Measurements from ENCODE around the gene MSANTD7. TPM values are rescaled to one million over a fixed set of nuclear protein-coding genes. Genes with fewer than 3 reads are reported as not detected.
"Not testable (repeated sequence)": the region's sequence is repeated elsewhere in the genome, so short reads cannot be mapped to it uniquely, and the experiment has no call there.

Gene MSANTD7
- total RNA-seq, 1 donor from 2014 or later = 18.8 TPM

DNA sequence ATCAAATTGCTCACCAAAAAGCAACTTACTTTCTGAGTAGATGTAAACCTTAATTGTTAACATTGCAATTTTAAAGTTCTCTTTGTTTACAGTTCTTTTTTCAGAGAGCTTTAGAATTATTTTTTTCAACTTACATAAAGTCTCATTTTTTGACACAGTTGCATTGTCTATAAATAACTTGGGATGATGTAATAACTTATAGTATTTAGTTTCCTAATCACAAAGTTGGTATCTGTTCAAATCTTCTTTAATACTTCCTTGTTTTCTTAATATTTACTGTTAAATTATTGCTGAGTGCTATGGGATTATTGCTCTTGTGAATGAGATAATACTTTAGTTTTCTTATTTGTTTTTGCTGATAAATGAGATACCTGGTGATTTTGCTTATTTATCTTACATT lies 21.7 kb downstream of the MSANTD7 start:
- H3K27me3 Mint-ChIP-seq (ENCODE audit: insufficient read depth, low read depth) = no peaks in the 10 kb centered on the region
- no peak overlapping the region for H3K4me2 ChIP-seq
- peaks cover 4% of the 10 kb centered on the region for H4K20me1 ChIP-seq (ENCODE audit: low read depth)
- H3K4me3 ChIP-seq = no peak overlapping the region
- peaks cover 14% of the 10 kb centered on the region for H3K4me1 Mint-ChIP-seq
- no peaks in the 10 kb centered on the region for H3K9me3 Mint-ChIP-seq
- no peak for DNase-seq (ENCODE audit: low spot score)
- H3K9me3 ChIP-seq (ENCODE audit: low read depth) = no peaks in the 10 kb centered on the region
- peaks cover 11% of the 10 kb centered on the region for H3K4me1 ChIP-seq
- H3F3A ChIP-seq (ENCODE audit: low read depth) = no peaks in the 10 kb centered on the region
- no peak overlapping the region for H3K4me3 Mint-ChIP-seq
- H3K27me3 ChIP-seq = no peaks in the 10 kb centered on the region
- H3K79me2 ChIP-seq (ENCODE audit: low read depth) = no peaks in the 10 kb centered on the region
- H3K27ac Mint-ChIP-seq = no peak overlapping the region
- no peak overlapping the region for H3K27ac ChIP-seq
- peaks cover 14% of the 10 kb centered on the region for H3K36me3 Mint-ChIP-seq
- H2AFZ ChIP-seq (replicated peaks) = no peak overlapping the region
- no peak overlapping the region for H3K9ac ChIP-seq
- TF ChIP-seq CTCF (IDR thresholded peaks at IDR 0.05) (no peak), EZH2 (IDR thresholded peaks at IDR 0.05) (no peak), EZH2phosphoT487 (IDR thresholded peaks at IDR 0.05) (no peak)
- H3K36me3 ChIP-seq = no peaks in the 10 kb centered on the region

DNA sequence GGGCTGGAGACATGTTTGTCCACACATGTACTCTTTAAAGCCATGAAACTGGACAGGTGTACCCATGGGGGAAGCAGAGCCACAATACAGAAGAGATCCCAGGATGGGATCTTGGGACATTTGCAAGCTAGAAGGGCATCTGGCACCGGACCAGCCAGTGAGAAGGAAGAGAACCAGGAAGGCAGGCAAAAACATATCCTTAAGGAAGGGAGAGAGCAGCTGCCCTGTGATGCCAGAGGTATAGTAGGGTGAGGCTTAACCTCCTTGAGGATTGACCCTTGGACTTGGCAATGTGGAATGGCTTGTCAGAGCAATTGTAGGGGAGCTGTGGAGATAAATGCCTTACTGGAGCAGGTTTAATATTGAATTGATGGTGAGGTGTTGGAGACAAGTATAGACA lies 22.7 kb downstream of the MSANTD7 start:
- TF ChIP-seq EZH2 (IDR thresholded peaks at IDR 0.05) (no peak), EZH2phosphoT487 (IDR thresholded peaks at IDR 0.05) (no peak), CTCF (IDR thresholded peaks at IDR 0.05) (no peak)
- H3K4me3 ChIP-seq = no peak overlapping the region
- no peaks in the 10 kb centered on the region for H3K9me3 Mint-ChIP-seq
- no peak overlapping the region for H3K4me2 ChIP-seq
- H3K27ac ChIP-seq = no peak overlapping the region
- peaks cover 14% of the 10 kb centered on the region for H3K4me1 Mint-ChIP-seq
- H4K20me1 ChIP-seq (ENCODE audit: low read depth) = peaks cover 4% of the 10 kb centered on the region
- no peak overlapping the region for H2AFZ ChIP-seq (replicated peaks)
- H3K36me3 ChIP-seq = no peaks in the 10 kb centered on the region
- no peak overlapping the region for H3K27ac Mint-ChIP-seq
- no peak overlapping the region for H3K4me3 Mint-ChIP-seq
- H3K79me2 ChIP-seq (ENCODE audit: low read depth) = no peaks in the 10 kb centered on the region
- H3K9ac ChIP-seq = no peak overlapping the region
- H3K27me3 Mint-ChIP-seq (ENCODE audit: insufficient read depth, low read depth) = no peaks in the 10 kb centered on the region
- peaks cover 11% of the 10 kb centered on the region for H3K4me1 ChIP-seq
- H3K36me3 Mint-ChIP-seq = peaks cover 18% of the 10 kb centered on the region
- no peaks in the 10 kb centered on the region for H3F3A ChIP-seq (ENCODE audit: low read depth)
- H3K27me3 ChIP-seq = no peaks in the 10 kb centered on the region
- DNase-seq (ENCODE audit: low spot score) = no peak
- no peaks in the 10 kb centered on the region for H3K9me3 ChIP-seq (ENCODE audit: low read depth)

GRCh38 chr10:14864466-14864865 lies 26.4 kb downstream of the MSANTD7 start:
- H3K9me3 ChIP-seq (ENCODE audit: low read depth); H3K4me2 ChIP-seq; DNase-seq (ENCODE audit: low spot score); H3K4me3 Mint-ChIP-seq; H3K27me3 Mint-ChIP-seq (ENCODE audit: insufficient read depth, low read depth); H3F3A ChIP-seq (ENCODE audit: low read depth); H3K79me2 ChIP-seq (ENCODE audit: low read depth); H4K20me1 ChIP-seq (ENCODE audit: low read depth); H3K4me1 ChIP-seq; H3K27ac ChIP-seq; H3K9me3 Mint-ChIP-seq; H3K27ac Mint-ChIP-seq; H3K4me3 ChIP-seq; H3K27me3 ChIP-seq; H3K9ac ChIP-seq; H3K4me1 Mint-ChIP-seq; H2AFZ ChIP-seq (replicated peaks): not testable (repeated sequence)
- peaks cover 19% of the 10 kb centered on the region for H3K36me3 ChIP-seq
- H3K36me3 Mint-ChIP-seq = peaks cover 25% of the 10 kb centered on the region

DNA sequence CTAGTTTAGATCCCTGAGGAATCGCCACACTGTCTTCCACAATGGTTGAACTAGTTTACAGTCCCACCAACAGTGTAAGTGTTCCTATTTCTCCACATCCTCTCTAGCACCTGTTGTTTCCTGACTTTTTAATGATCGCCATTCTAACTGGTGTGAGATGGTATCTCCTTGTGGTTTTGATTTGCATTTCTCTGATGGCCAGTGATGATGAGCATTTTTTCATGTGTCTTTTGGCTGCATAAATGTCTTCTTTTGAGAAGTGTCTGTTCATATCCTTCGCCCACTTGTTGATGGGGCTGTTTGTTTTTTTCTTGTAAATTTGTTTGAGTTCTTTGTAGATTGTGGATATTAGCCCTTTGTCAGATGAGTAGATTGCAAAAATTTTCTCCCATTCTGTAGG lies 26.8 kb downstream of the MSANTD7 start:
- not testable (repeated sequence) for H3K9me3 Mint-ChIP-seq; H3K9me3 ChIP-seq (ENCODE audit: low read depth); H3K27me3 Mint-ChIP-seq (ENCODE audit: insufficient read depth, low read depth); H3F3A ChIP-seq (ENCODE audit: low read depth); H3K4me3 Mint-ChIP-seq; H2AFZ ChIP-seq (replicated peaks); H3K4me1 Mint-ChIP-seq; H3K4me1 ChIP-seq; H4K20me1 ChIP-seq (ENCODE audit: low read depth); H3K27ac Mint-ChIP-seq; H3K27ac ChIP-seq; H3K79me2 ChIP-seq (ENCODE audit: low read depth); DNase-seq (ENCODE audit: low spot score); H3K4me2 ChIP-seq; H3K9ac ChIP-seq; H3K27me3 ChIP-seq; H3K4me3 ChIP-seq
- peaks cover 23% of the 10 kb centered on the region for H3K36me3 ChIP-seq
- peaks cover 28% of the 10 kb centered on the region for H3K36me3 Mint-ChIP-seq
